ENCODE measurements around the gene FMO2. TPM values are rescaled to one million over a fixed set of nuclear protein-coding genes. Genes with fewer than 3 reads are reported as not detected.

FMO2 gene
- total and polyA plus RNA-seq, 2 donors, result 0.61 to 5.5 TPM

GRCh38 chr1:171150156-171150555 is 34.9 kb upstream of the FMO2 start:
- Histone ChIP-seq H3K36me3 (ENCODE audit: control insufficient read depth in 2 of 2, insufficient read depth in 2 of 2, low read length in 1 of 2) (no peaks in the 10 kb centered on the region), H3K9me3 (ENCODE audit: control insufficient read depth in 2 of 2, insufficient read depth in 1 of 2, low read length in 1 of 2) (no peaks in the 10 kb centered on the region), H3K4me1 (ENCODE audit: control insufficient read depth in 2 of 2, insufficient read depth in 2 of 2, low read length in 2 of 2) (no peaks in the 10 kb centered on the region), H3K27me3 (ENCODE audit: control insufficient read depth in 2 of 2, insufficient read depth in 1 of 2, low read length in 1 of 2) (no peaks in the 10 kb centered on the region), H3K4me3 (ENCODE audit: low read length in 2 of 2) (no peak overlapping the region), H3K27ac (ENCODE audit: low read depth in 1 of 2, low read length in 1 of 2) (no peak overlapping the region)
- WGBS, result 63% methylated on average over 1 of the region's 1 CpG
- no peak for DNase-seq (ENCODE audit: low read depth in 6 of 9, low spot score in 9 of 9)

- Histone ChIP-seq H3K27ac (ENCODE audit: low read depth in 1 of 2, low read length in 1 of 2) (no peak overlapping the region), H3K9me3 (ENCODE audit: control insufficient read depth in 2 of 2, insufficient read depth in 1 of 2, low read length in 1 of 2) (no peaks in the 10 kb centered on the region), H3K36me3 (ENCODE audit: control insufficient read depth in 2 of 2, insufficient read depth in 2 of 2, low read length in 1 of 2) (no peaks in the 10 kb centered on the region), H3K27me3 (ENCODE audit: control insufficient read depth in 2 of 2, insufficient read depth in 1 of 2, low read length in 1 of 2) (no peaks in the 10 kb centered on the region), H3K4me3 (ENCODE audit: low read length in 2 of 2) (no peak overlapping the region), H3K4me1 (ENCODE audit: control insufficient read depth in 2 of 2, insufficient read depth in 2 of 2, low read length in 2 of 2) (no peaks in the 10 kb centered on the region)
- 85% methylated on average over 2 of the region's 2 CpGs for WGBS
- no peak for DNase-seq (ENCODE audit: low read depth in 6 of 9, low spot score in 9 of 9)
Measured at GRCh38 chr1:171152549-171152948, 32.6 kb upstream of the FMO2 start.

- no peaks in the 10 kb centered on the region for H3K9me3 ChIP-seq (ENCODE audit: control insufficient read depth in 2 of 2, insufficient read depth in 1 of 2, low read length in 1 of 2)
- H3K27ac ChIP-seq (ENCODE audit: low read depth in 1 of 2, low read length in 1 of 2), result no peak overlapping the region
- H3K27me3 ChIP-seq (ENCODE audit: control insufficient read depth in 2 of 2, insufficient read depth in 1 of 2, low read length in 1 of 2), result no peaks in the 10 kb centered on the region
- no peak overlapping the region for H3K4me3 ChIP-seq (ENCODE audit: low read length in 2 of 2)
- H3K4me1 ChIP-seq (ENCODE audit: control insufficient read depth in 2 of 2, insufficient read depth in 2 of 2, low read length in 2 of 2), result no peaks in the 10 kb centered on the region
- H3K36me3 ChIP-seq (ENCODE audit: control insufficient read depth in 2 of 2, insufficient read depth in 2 of 2, low read length in 1 of 2), result no peaks in the 10 kb centered on the region
- DNase-seq (ENCODE audit: low read depth in 6 of 9, low spot score in 9 of 9), result no peak
Measured at GRCh38 chr1:171155484-171155883, 29.6 kb upstream of the FMO2 start.

- Histone ChIP-seq H3K4me3 (ENCODE audit: low read length in 2 of 2) (no peak overlapping the region), H3K27me3 (ENCODE audit: control insufficient read depth in 2 of 2, insufficient read depth in 1 of 2, low read length in 1 of 2) (no peaks in the 10 kb centered on the region), H3K9me3 (ENCODE audit: control insufficient read depth in 2 of 2, insufficient read depth in 1 of 2, low read length in 1 of 2) (no peaks in the 10 kb centered on the region), H3K4me1 (ENCODE audit: control insufficient read depth in 2 of 2, insufficient read depth in 2 of 2, low read length in 2 of 2) (no peaks in the 10 kb centered on the region), H3K36me3 (ENCODE audit: control insufficient read depth in 2 of 2, insufficient read depth in 2 of 2, low read length in 1 of 2) (no peaks in the 10 kb centered on the region), H3K27ac (ENCODE audit: low read depth in 1 of 2, low read length in 1 of 2) (no peak overlapping the region)
- WGBS, result 90% methylated on average over 5 of the region's 5 CpGs
- no peak for DNase-seq (ENCODE audit: low read depth in 6 of 9, low spot score in 9 of 9)
Measured at GRCh38 chr1:171158096-171158495, 27.0 kb upstream of the FMO2 start.

GRCh38 chr1:171158551-171158950 is 26.5 kb upstream of the FMO2 start:
- DNase-seq (ENCODE audit: low read depth in 6 of 9, low spot score in 9 of 9), result no peak
- Histone ChIP-seq H3K36me3 (ENCODE audit: control insufficient read depth in 2 of 2, insufficient read depth in 2 of 2, low read length in 1 of 2) (no peaks in the 10 kb centered on the region), H3K27me3 (ENCODE audit: control insufficient read depth in 2 of 2, insufficient read depth in 1 of 2, low read length in 1 of 2) (no peaks in the 10 kb centered on the region), H3K9me3 (ENCODE audit: control insufficient read depth in 2 of 2, insufficient read depth in 1 of 2, low read length in 1 of 2) (no peaks in the 10 kb centered on the region), H3K27ac (ENCODE audit: low read depth in 1 of 2, low read length in 1 of 2) (no peak overlapping the region), H3K4me3 (ENCODE audit: low read length in 2 of 2) (no peak overlapping the region), H3K4me1 (ENCODE audit: control insufficient read depth in 2 of 2, insufficient read depth in 2 of 2, low read length in 2 of 2) (no peaks in the 10 kb centered on the region)
- 95% methylated on average over 3 of the region's 3 CpGs for WGBS

- no peaks in the 10 kb centered on the region for H3K4me1 ChIP-seq (ENCODE audit: control insufficient read depth in 2 of 2, insufficient read depth in 2 of 2, low read length in 2 of 2)
- H3K9me3 ChIP-seq (ENCODE audit: control insufficient read depth in 2 of 2, insufficient read depth in 1 of 2, low read length in 1 of 2), result no peaks in the 10 kb centered on the region
- H3K36me3 ChIP-seq (ENCODE audit: control insufficient read depth in 2 of 2, insufficient read depth in 2 of 2, low read length in 1 of 2), result no peaks in the 10 kb centered on the region
- DNase-seq (ENCODE audit: low read depth in 6 of 9, low spot score in 9 of 9), result no peak
- H3K27ac ChIP-seq (ENCODE audit: low read depth in 1 of 2, low read length in 1 of 2), result no peak overlapping the region
- no peaks in the 10 kb centered on the region for H3K27me3 ChIP-seq (ENCODE audit: control insufficient read depth in 2 of 2, insufficient read depth in 1 of 2, low read length in 1 of 2)
- 89% methylated on average over 2 of the region's 2 CpGs for WGBS
- no peak overlapping the region for H3K4me3 ChIP-seq (ENCODE audit: low read length in 2 of 2)
Measured at GRCh38 chr1:171159148-171159547, 26.0 kb upstream of the FMO2 start.

GRCh38 chr1:171160211-171160610 is 24.9 kb upstream of the FMO2 start:
- WGBS, result 66% methylated on average over 3 of the region's 3 CpGs
- H3K27ac ChIP-seq (ENCODE audit: low read depth in 1 of 2, low read length in 1 of 2), result no peak overlapping the region
- H3K9me3 ChIP-seq (ENCODE audit: control insufficient read depth in 2 of 2, insufficient read depth in 1 of 2, low read length in 1 of 2), result no peaks in the 10 kb centered on the region
- H3K4me1 ChIP-seq (ENCODE audit: control insufficient read depth in 2 of 2, insufficient read depth in 2 of 2, low read length in 2 of 2), result no peaks in the 10 kb centered on the region
- DNase-seq (ENCODE audit: low read depth in 6 of 9, low spot score in 9 of 9), result no peak
- no peaks in the 10 kb centered on the region for H3K36me3 ChIP-seq (ENCODE audit: control insufficient read depth in 2 of 2, insufficient read depth in 2 of 2, low read length in 1 of 2)
- no peaks in the 10 kb centered on the region for H3K27me3 ChIP-seq (ENCODE audit: control insufficient read depth in 2 of 2, insufficient read depth in 1 of 2, low read length in 1 of 2)
- no peak overlapping the region for H3K4me3 ChIP-seq (ENCODE audit: low read length in 2 of 2)

- Histone ChIP-seq H3K36me3 (ENCODE audit: control insufficient read depth in 2 of 2, insufficient read depth in 2 of 2, low read length in 1 of 2) (no peaks in the 10 kb centered on the region), H3K4me3 (ENCODE audit: low read length in 2 of 2) (no peak overlapping the region), H3K27me3 (ENCODE audit: control insufficient read depth in 2 of 2, insufficient read depth in 1 of 2, low read length in 1 of 2) (no peaks in the 10 kb centered on the region), H3K27ac (ENCODE audit: low read depth in 1 of 2, low read length in 1 of 2) (no peak overlapping the region), H3K9me3 (ENCODE audit: control insufficient read depth in 2 of 2, insufficient read depth in 1 of 2, low read length in 1 of 2) (no peaks in the 10 kb centered on the region), H3K4me1 (ENCODE audit: control insufficient read depth in 2 of 2, insufficient read depth in 2 of 2, low read length in 2 of 2) (no peaks in the 10 kb centered on the region)
- DNase-seq (ENCODE audit: low read depth in 6 of 9, low spot score in 9 of 9), result no peak
- WGBS, result 87% methylated on average over 4 of the region's 4 CpGs
Measured at GRCh38 chr1:171160639-171161354, 24.3 kb upstream of the FMO2 start.

GRCh38 chr1:171161431-171161830 is 23.7 kb upstream of the FMO2 start:
- DNase-seq (ENCODE audit: low read depth in 6 of 9, low spot score in 9 of 9), result no peak
- no peaks in the 10 kb centered on the region for H3K36me3 ChIP-seq (ENCODE audit: control insufficient read depth in 2 of 2, insufficient read depth in 2 of 2, low read length in 1 of 2)
- no peaks in the 10 kb centered on the region for H3K27me3 ChIP-seq (ENCODE audit: control insufficient read depth in 2 of 2, insufficient read depth in 1 of 2, low read length in 1 of 2)
- no peaks in the 10 kb centered on the region for H3K4me1 ChIP-seq (ENCODE audit: control insufficient read depth in 2 of 2, insufficient read depth in 2 of 2, low read length in 2 of 2)
- H3K27ac ChIP-seq (ENCODE audit: low read depth in 1 of 2, low read length in 1 of 2), result no peak overlapping the region
- no peaks in the 10 kb centered on the region for H3K9me3 ChIP-seq (ENCODE audit: control insufficient read depth in 2 of 2, insufficient read depth in 1 of 2, low read length in 1 of 2)
- no peak overlapping the region for H3K4me3 ChIP-seq (ENCODE audit: low read length in 2 of 2)

All from thymus (tissue), 11 donors.